NOMO-1 (cell line): ENCODE data around the gene ICE2.

Experiments used
- DNase-seq, 2 experiments: peaks; one replicate each; lab custom pipeline; 2025; ENCODE audit not compliant: unreplicated experiment in 2 of 2; lab: John Stamatoyannopoulos, UW

The ICE2 gene, protein sequence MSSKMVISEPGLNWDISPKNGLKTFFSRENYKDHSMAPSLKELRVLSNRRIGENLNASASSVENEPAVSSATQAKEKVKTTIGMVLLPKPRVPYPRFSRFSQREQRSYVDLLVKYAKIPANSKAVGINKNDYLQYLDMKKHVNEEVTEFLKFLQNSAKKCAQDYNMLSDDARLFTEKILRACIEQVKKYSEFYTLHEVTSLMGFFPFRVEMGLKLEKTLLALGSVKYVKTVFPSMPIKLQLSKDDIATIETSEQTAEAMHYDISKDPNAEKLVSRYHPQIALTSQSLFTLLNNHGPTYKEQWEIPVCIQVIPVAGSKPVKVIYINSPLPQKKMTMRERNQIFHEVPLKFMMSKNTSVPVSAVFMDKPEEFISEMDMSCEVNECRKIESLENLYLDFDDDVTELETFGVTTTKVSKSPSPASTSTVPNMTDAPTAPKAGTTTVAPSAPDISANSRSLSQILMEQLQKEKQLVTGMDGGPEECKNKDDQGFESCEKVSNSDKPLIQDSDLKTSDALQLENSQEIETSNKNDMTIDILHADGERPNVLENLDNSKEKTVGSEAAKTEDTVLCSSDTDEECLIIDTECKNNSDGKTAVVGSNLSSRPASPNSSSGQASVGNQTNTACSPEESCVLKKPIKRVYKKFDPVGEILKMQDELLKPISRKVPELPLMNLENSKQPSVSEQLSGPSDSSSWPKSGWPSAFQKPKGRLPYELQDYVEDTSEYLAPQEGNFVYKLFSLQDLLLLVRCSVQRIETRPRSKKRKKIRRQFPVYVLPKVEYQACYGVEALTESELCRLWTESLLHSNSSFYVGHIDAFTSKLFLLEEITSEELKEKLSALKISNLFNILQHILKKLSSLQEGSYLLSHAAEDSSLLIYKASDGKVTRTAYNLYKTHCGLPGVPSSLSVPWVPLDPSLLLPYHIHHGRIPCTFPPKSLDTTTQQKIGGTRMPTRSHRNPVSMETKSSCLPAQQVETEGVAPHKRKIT

GRCh38 chr15:60478566-60479360 is at the start of gene ICE2:
Gene ICE2, minus strand, starts transcription at chr15:60479142. Its CDS starts 1,165 bp downstream, at chr15:60477977.
- peak; percentile 91 to 97 for DNase-seq

- no peak for DNase-seq
Measured at GRCh38 chr15:60528530-60528929, 49.6 kb upstream of the ICE2 start.

- DNase-seq: no peak
Measured at GRCh38 chr15:60527456-60527855, 48.5 kb upstream of the ICE2 start.

GRCh38 chr15:60526127-60526616 is 47.2 kb upstream of the ICE2 start:
- no peak for DNase-seq

DNA sequence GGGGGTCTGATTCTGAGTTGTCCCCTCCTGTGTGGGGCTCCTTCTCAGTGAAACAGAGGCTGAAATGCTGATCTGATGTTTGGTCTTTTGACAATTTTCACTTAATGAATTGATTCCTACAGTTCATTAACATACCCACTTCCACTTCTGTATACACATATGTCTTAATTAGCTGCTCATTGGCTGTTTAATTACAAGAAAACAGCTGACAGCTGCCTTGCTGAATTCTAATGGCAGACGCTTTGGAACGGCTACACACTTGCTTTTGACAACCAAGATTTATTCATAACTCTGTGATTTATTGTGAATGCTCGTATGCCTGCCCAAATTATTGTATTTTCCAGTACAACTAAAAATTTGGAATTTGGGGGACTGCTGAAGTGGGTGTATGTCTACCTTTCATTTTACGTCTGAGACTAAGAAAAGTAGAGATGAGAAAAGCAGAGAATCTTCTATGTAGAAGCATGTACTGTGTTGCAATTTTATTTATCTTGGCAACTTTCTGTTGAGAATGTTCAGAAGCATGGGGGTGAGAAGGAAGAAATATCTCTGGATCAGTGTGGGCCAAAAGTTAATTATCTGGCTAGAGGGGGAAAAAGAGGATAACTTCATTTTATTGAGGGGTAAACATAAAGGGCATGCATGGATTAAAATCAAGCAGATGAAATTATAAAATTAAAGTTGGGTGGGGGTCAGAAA is 46.5 kb upstream of the ICE2 start:
- no peak for DNase-seq

GRCh38 chr15:60523056-60523455 is 44.1 kb upstream of the ICE2 start:
- DNase-seq: no peak

- DNase-seq: peak; percentile 17 to 46
Measured at GRCh38 chr15:60520825-60521368, 42.0 kb upstream of the ICE2 start.

DNA sequence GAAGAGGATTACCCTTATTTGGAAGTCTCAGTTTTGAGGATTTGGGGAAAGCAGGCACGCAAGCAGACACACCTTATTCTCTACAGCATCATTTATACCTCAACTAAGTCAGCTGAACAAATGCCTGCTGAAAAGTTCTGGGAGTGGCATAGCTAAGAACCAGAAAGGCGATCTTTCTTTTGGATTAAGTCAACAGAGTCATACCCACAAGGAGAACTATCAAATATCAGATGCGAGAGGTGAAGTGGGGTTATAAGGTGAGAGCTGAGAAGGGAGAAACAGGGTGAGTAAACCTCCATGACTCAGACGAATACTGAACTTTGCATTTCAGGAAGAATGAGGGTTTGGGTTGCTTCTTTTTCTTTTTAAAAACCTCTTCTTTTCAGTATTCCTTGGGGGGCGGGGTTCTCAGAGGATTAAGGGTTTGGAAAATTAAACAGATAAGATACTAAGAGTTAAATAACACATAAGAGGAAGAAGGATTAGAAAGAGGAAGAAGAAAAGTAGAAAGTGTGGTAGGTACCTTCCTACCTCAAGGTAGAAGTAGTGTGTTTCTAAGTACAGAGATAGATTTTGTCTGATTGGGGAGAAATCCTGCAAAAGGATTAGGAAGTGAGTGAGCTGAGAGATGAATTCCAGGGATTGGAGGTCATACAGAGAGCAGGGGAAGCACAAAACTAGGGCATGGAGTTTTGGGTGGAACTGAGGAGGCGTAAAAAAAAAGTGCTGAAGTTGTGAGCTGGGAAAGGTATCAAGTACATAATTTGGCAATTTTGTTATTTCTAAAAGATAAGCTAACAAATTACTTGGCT is 41.3 kb upstream of the ICE2 start:
- peak in 1 of 2 experiments; percentile 11 for DNase-seq

- no peak for DNase-seq
Measured at GRCh38 chr15:60519218-60519617, 40.3 kb upstream of the ICE2 start.

DNA sequence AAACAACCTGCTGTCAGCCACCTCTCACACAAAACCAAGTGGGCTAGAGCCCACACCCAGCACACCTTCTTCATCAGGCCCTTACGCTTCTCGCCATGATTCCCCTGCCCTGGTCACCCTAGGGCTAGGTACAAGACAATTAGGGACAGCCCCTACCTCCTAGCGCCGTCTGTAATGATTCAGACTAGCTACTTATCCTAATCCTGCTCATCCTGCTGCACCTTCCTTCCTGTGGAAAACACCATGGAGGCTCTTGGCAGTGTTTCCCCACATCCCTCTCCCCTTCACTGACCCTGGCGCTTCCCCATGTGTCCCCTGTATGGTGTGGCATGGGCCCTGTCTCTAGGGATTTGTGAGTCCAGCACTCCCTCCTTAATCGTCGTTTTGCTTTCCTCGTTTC is 39.6 kb upstream of the ICE2 start:
- no peak for DNase-seq

GRCh38 chr15:60514261-60514881 is 35.4 kb upstream of the ICE2 start:
- DNase-seq: no peak

DNA sequence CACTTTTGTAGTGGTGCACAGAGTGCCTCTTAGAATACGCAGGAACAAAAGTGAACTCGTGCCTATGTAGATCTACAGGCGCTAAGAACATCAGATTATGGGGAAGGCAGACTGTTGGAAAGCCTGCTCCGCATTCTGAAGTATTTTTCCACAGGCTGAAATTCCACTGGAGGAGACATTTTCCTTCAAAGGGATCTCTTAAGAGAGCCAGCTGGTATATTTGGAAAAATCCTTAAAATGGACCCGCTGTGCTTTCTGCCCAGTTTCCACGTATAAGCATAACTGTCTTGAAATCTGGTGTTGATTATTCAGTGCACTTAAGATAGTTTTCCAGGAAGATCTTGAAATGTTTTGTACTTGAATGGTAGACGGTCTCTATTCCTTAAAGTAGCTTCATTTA is 34.7 kb upstream of the ICE2 start:
- DNase-seq: no peak

DNA sequence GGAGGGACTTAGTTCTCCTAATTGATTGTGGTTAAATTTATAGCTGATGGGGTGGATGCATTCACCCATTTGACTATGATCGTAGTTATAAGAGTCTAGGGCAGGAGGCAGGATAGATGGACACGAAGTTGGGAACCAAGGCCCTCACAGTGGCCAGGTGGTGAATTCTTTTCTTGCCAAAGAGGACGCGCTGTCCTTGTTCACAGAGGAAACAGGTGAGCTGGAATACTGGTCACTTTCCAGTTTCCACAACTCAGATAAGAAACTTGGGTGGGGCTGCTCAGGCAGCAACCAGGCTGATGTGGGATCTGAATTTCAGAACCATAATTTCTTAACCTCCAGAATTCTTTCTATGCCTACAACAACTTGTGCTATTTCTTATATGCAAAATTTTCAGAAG is 34.0 kb upstream of the ICE2 start:
- no peak for DNase-seq

DNA sequence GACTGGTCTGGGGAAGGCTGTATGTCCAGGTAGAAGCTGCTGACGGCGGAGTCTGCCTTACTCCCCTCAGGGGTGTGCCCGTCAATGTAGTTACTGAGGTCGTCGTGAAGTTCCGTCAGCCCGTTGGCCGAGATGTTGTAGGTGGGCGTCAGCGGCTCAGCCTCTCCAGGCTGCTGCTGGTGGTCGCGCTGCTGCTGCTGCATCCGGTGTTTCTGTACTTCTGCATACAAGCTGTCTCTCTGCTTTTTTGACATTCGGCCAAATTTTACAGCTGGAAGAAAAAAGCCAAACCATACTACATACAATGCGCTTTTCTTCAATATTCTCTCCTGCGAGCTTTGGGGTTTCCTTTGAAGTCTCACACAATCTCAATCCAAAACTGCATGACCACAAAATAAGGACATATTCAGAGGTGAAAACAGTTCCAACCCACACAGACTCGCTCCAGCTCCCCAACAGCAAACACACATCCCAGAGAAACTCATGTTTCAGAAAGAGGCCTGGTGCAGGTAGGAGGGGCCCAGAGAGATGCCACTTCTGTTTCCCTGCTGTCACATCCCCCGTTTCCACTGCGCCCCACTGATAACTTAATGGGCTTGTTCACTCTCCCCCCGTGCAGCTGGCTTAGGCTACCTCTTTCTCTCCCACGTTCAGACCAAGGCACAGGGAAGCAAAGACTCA is 32.5 kb upstream of the ICE2 start:
- no peak for DNase-seq

DNA sequence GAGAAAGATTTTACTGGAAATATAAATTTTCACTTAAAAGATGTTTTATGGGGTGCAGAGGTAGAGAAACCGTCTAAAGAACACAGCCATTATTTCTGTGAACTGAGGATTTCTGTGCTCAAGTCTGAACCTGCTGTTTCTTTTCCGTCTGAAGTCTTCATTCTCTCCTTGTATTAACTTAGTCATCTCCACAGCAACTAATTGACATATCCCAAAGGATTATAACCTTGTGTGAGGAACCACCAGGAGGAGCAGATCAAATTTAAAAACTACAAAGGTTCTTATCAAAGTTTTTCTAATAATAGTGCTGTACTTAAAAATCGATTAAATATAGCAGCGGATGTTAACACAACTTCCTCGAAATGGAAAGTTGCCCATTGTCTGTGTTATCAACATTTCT is 31.1 kb upstream of the ICE2 start:
- no peak for DNase-seq

- no peak for DNase-seq
Measured at GRCh38 chr15:60509470-60509869, 30.5 kb upstream of the ICE2 start.

DNA sequence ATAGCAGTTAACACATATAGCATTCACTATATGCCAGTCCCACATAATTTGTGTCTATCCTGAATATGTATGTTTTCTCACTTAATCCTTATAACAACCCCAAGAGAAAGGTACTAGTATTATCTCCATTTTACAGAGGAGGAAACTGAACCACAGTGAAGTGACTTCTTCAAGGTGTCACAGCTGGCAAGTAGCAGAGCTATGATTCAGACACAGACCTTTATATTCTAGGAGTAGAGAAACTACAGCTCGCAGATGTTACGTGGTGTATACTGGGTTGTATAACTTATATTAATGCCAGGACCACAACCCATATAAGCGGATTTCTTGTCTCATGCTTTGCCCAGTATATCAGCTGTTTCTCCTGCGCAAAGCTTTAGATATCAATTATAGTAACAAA is 29.5 kb upstream of the ICE2 start:
- no peak for DNase-seq
